ENCODE measurements around the gene HS1BP3. TPM values are rescaled to one million over a fixed set of nuclear protein-coding genes. Genes with fewer than 3 reads are reported as not detected.

HS1BP3 gene
- total RNA-seq, 1 experiment from 2014 or later, result 17.1 TPM

- Histone ChIP-seq H3K9me2 (ENCODE audit: insufficient read depth) (no peaks in the 10 kb centered on the region), H3K4me1 (ENCODE audit: control insufficient read depth in 1 of 2, insufficient read depth in 2 of 2, low read length in 2 of 2) (no peaks in the 10 kb centered on the region), H3K4me2 (ENCODE audit: low read length) (no peak overlapping the region), H3K9me3 (ENCODE audit: control insufficient read depth in 1 of 2, insufficient read depth in 1 of 2, low read depth in 1 of 2, low read length in 2 of 2) (no peaks in the 10 kb centered on the region), H3K9ac (ENCODE audit: low read length) (no peak overlapping the region), H2AFZ (ENCODE audit: low read depth, low read length, poor library complexity, severe bottlenecking) (no peak overlapping the region), H3K36me3 (ENCODE audit: control insufficient read depth in 1 of 2, insufficient read depth in 2 of 2, low read length in 2 of 2) (peaks cover 2 to 3% of the 10 kb centered on the region in 2 experiments; a peak in 1 of 4 replicates), H3K27ac (ENCODE audit: low read depth, low read length) (no peak overlapping the region), H3K27me3 (ENCODE audit: insufficient read depth, low read length) (no peaks in the 10 kb centered on the region), H4K20me1 (ENCODE audit: insufficient read depth) (no peaks in the 10 kb centered on the region), H3K4me3 (replicated peaks in 1 of 2; ENCODE audit: low read depth in 1 of 2, low read length in 2 of 2) (no peak overlapping the region), H3K79me2 (ENCODE audit: insufficient read depth, low read length) (no peaks in the 10 kb centered on the region)
- no peak for ATAC-seq
- ChIA-PET RAD21 (ENCODE audit: low non-redundant PET in 1 of 2, low total read pairs in 2 of 2, uncharacterized antibody in 2 of 2, unreplicated experiment in 2 of 2) (interaction anchor here in 1 of 2 experiments (1.0 kb wide), 1 partner anchor 23 kb away, joined by 3 read pairs; no protein-coding TSS in a partner anchor), CTCF (interaction anchor here (1.2 kb wide), 1 partner anchor 23 kb away, joined by 3 read pairs; no protein-coding TSS in a partner anchor), POLR2A (no interaction called here)
- TF ChIP-seq EZH2 (IDR thresholded peaks at IDR 0.05), result no peak
- DNase-seq (ENCODE audit: low read depth, low spot score), result no peak
- intact Hi-C loops (cut with micrococcal nuclease), result no loop called here
- no TSS peak for BruUV-seq (replicated peaks)
These were observed 33.7 kb upstream of the HS1BP3 start for GRCh38 chr2:20684581-20685063.

- Histone ChIP-seq H3K9ac (ENCODE audit: low read length) (no peak overlapping the region), H3K4me3 (replicated peaks in 1 of 2; ENCODE audit: low read depth in 1 of 2, low read length in 2 of 2) (no peak overlapping the region), H3K9me3 (ENCODE audit: control insufficient read depth in 1 of 2, insufficient read depth in 1 of 2, low read depth in 1 of 2, low read length in 2 of 2) (no peaks in the 10 kb centered on the region), H3K4me1 (ENCODE audit: control insufficient read depth in 1 of 2, insufficient read depth in 2 of 2, low read length in 2 of 2) (no peaks in the 10 kb centered on the region), H3K27ac (ENCODE audit: low read depth, low read length) (no peak overlapping the region), H3K27me3 (ENCODE audit: insufficient read depth, low read length) (no peaks in the 10 kb centered on the region), H3K79me2 (ENCODE audit: insufficient read depth, low read length) (no peaks in the 10 kb centered on the region), H3K9me2 (ENCODE audit: insufficient read depth) (no peaks in the 10 kb centered on the region), H3K4me2 (ENCODE audit: low read length) (no peak overlapping the region), H3K36me3 (ENCODE audit: control insufficient read depth in 1 of 2, insufficient read depth in 2 of 2, low read length in 2 of 2) (peaks cover 2 to 3% of the 10 kb centered on the region in 2 experiments; a peak in 1 of 4 replicates), H4K20me1 (ENCODE audit: insufficient read depth) (no peaks in the 10 kb centered on the region), H2AFZ (ENCODE audit: low read depth, low read length, poor library complexity, severe bottlenecking) (no peak overlapping the region)
- ChIA-PET RAD21 (ENCODE audit: low non-redundant PET in 1 of 2, low total read pairs in 2 of 2, uncharacterized antibody in 2 of 2, unreplicated experiment in 2 of 2) (no interaction called here), CTCF (no interaction called here), POLR2A (no interaction called here)
- intact Hi-C loops (cut with micrococcal nuclease), result loop anchor here (1.0 kb wide), 1 partner anchor 281 kb away; no protein-coding TSS in a partner anchor
- TF ChIP-seq CTCF (IDR thresholded peaks at IDR 0.05 in 2 of 3, conservative IDR thresholded peaks at IDR 0.05 in 1 of 3; ENCODE audit: borderline replicate concordance in 1 of 3, insufficient read depth in 1 of 3, low read depth in 2 of 3, low read length in 2 of 3), result peak; percentile 31 to 61 (median 59); a peak in 5 of 6 replicates
- TF ChIP-seq RAD21 (IDR thresholded peaks at IDR 0.05; ENCODE audit: low read depth), result peak; percentile 54
- no peak for TF ChIP-seq ELF1 (IDR thresholded peaks at IDR 0.05; ENCODE audit: borderline replicate concordance, low read depth)
- ATAC-seq (peak; percentile 57), DNase-seq (ENCODE audit: low read depth, low spot score) (no peak)
- BruUV-seq (replicated peaks), result no TSS peak
These were observed 31.4 kb upstream of the HS1BP3 start for GRCh38 chr2:20682167-20682920.

Data from HCT116 (cell line).